Peyer's patch (tissue), 4 donors: ENCODE data around the gene FCF1. TPM values are rescaled to one million over a fixed set of nuclear protein-coding genes. Genes with fewer than 3 reads are reported as not detected.

ENCODE experiments used
- DNase-seq, 3 donors: peaks; one replicate each; pipeline ENCODE4 v3.0.0-alpha.2; 2017 to 2019
- H3K27ac ChIP-seq, 4 donors: fragments of 200-600 bp; sonication (generic); one replicate each; pipeline ENCODE4 v1.5.1; 2016 to 2019
- H3K27me3 ChIP-seq, 2 donors: fragments of 200-600 bp; sonication (generic); one replicate each; pipeline ENCODE4 v1.5.1; 2019
- H3K36me3 ChIP-seq, 3 donors: fragments of 200-600 bp; sonication (generic); one replicate each; pipeline ENCODE4 v1.5.1; 2016 to 2019
- H3K4me1 ChIP-seq, 4 donors: fragments of 200-600 bp; sonication (generic); one replicate each; pipeline ENCODE4 v1.5.1; 2016 to 2019
- H3K4me3 ChIP-seq, 4 donors: fragments of 200-600 bp; sonication (generic); 1 replicate in 3 of 4; 2 replicates in 1 of 4; pipeline ENCODE4 v1.5.1; 2016 to 2019; ENCODE audit warnings: mild to moderate bottlenecking in 1 of 4
- H3K9me3 ChIP-seq, 4 donors: fragments of 200-600 bp; sonication (generic); one replicate each; pipeline ENCODE4 v1.5.1; 2016 to 2019; ENCODE audit warnings: mild to moderate bottlenecking in 1 of 4
- CTCF ChIP-seq, 6 experiments: fragments of 450-650 bp in 4 of 6; fragments of 200-600 bp in 2 of 6; sonication (generic) in 1 of 6; IDR thresholded peaks; one replicate each; pipeline ENCODE4 v1.5.1; 2017 to 2019; ENCODE audit warnings: antibody characterized with exemption in 6 of 6, mild to moderate bottlenecking in 3 of 6, moderate library complexity in 1 of 6
- POLR2A ChIP-seq, 2 donors: fragments of 450-650 bp; IDR thresholded peaks; one replicate each; pipeline ENCODE4 v1.5.1; 2017; ENCODE audit warnings: antibody characterized with exemption in 2 of 2, mild to moderate bottlenecking in 2 of 2, moderate library complexity in 2 of 2
- total RNA-seq, 4 donors: library from RNA; depleted of rRNA; stranded (reverse); fragments of >200 nt; gene quantifications; one replicate each; pipeline ENCODE4 v1.1.0, GENCODE V29; 2016

FCF1 gene
- total RNA-seq, 4 donors from 2014 or later = 7.5 to 31.4 (median 13.3) TPM

DNA sequence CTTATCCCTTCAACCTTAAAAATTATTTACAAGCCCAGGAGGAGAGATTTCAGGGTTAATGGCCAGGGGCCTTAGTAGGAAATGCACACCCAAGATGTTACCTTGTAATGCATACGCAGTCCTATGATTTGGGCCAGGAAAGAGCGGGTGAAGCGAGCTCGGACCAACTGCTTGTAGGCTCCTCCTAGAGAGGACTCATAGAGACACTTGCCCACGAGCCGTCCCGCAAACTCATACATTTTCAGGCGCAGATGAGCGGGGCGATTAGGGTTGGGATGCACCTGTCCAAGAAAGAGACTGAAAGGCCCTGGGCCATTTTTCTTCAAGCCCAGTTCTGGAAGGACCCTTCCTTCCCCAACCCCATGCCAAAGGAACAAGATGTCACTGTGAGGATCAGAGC is 43.1 kb upstream of the FCF1 start:
- Histone ChIP-seq H3K9me3 (no peaks in the 10 kb centered on the region), H3K4me3 (no peak overlapping the region), H3K4me1 (no peaks in the 10 kb centered on the region), H3K27ac (no peak overlapping the region), H3K36me3 (peaks cover 0 to 98% (median 0%) of the 10 kb centered on the region in 3 donors), H3K27me3 (no peaks in the 10 kb centered on the region)
- no peak for DNase-seq
- TF ChIP-seq POLR2A (IDR thresholded peaks at IDR 0.05) (no peak), CTCF (IDR thresholded peaks at IDR 0.05) (no peak)

DNA sequence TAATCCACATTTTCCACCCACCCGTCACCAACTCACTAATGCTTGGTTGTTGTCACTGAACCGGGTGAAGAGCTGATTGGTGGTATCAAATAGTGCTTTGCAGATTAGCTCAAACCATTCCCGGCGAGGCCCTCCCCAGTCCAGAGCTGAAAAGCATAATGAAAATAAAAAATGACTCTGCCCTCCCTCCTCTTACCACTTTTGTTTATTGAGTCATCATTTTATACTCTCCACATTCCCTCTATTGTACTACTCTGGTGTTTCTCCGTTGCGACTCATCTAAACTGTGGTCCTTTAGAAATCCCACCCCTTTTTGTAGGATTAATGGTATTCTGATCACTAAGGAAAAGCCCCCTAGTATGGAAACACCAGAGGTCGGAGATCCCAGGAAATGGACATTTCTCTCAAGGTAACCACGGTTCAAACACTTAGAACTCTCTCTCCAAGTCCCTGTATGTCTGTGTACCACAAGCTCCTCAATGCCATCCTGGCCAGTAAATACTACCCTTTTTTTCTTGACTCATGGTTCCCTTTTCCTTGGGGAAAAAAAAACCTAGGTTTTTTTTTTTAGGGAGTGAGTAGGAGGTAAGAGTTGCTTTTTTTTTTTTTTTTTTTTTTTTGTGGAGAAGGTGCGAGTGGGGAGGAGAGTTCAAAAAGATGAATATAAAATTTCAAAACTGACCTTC is 42.1 kb upstream of the FCF1 start:
- DNase-seq = no peak
- no peak for TF ChIP-seq CTCF (IDR thresholded peaks at IDR 0.05)
- TF ChIP-seq POLR2A (IDR thresholded peaks at IDR 0.05) = no peak
- H3K4me3 ChIP-seq = no peak overlapping the region
- H3K9me3 ChIP-seq = no peaks in the 10 kb centered on the region
- H3K27me3 ChIP-seq = no peaks in the 10 kb centered on the region
- no peak overlapping the region for H3K27ac ChIP-seq
- peaks cover 0 to 99% (median 0%) of the 10 kb centered on the region in 3 donors for H3K36me3 ChIP-seq
- no peaks in the 10 kb centered on the region for H3K4me1 ChIP-seq

DNA sequence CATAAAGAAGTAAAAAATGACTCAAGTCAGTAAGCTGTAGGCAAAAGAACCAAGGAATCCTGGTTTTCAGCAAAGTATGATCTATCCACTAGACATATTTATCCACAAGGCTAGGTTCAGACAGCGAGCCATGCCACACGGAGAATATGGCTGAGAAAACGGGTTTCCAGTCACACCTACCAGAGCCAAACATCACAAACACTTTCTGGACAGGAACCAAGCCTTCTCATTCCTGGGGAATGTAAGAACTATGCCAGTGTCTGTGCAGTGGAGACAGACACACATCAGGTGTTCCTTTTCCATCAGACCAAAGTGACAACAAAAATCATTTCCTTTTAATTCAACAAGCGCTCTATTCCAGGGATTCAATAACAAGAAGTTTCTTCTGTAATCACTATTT is 41.2 kb upstream of the FCF1 start:
- Histone ChIP-seq H3K4me3 (no peak overlapping the region), H3K27me3 (no peaks in the 10 kb centered on the region), H3K36me3 (peaks cover 0 to 99% (median 0%) of the 10 kb centered on the region in 3 donors), H3K4me1 (no peaks in the 10 kb centered on the region), H3K9me3 (no peaks in the 10 kb centered on the region), H3K27ac (no peak overlapping the region)
- no peak for TF ChIP-seq CTCF (IDR thresholded peaks at IDR 0.05)
- no peak for TF ChIP-seq POLR2A (IDR thresholded peaks at IDR 0.05)
- no peak for DNase-seq

DNA sequence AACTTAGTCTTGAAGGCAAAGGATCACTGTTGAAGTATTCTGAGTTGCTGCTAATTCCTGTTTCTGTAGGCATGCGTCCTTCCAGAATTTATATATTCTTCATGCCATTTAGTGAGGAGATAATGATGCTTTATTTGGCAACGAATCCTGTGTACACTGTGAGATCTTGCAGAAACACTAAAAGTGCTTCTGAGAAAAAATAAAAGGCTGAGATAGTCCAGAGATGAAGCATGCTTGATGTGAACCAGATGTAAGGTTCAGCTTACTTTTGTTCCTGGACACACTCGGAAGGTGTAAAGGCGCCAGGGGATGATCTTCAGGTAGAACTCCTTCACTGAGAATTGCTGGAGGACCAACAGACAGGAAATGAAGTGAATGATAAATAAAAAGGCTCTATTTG is 39.2 kb upstream of the FCF1 start:
- H3K4me3 ChIP-seq = no peak overlapping the region
- no peak overlapping the region for H3K27ac ChIP-seq
- no peak for DNase-seq
- TF ChIP-seq POLR2A (IDR thresholded peaks at IDR 0.05) (no peak), CTCF (IDR thresholded peaks at IDR 0.05) (no peak)
- H3K27me3 ChIP-seq = no peaks in the 10 kb centered on the region
- no peaks in the 10 kb centered on the region for H3K4me1 ChIP-seq
- peaks cover 0 to 84% (median 0%) of the 10 kb centered on the region in 3 donors for H3K36me3 ChIP-seq
- H3K9me3 ChIP-seq = no peaks in the 10 kb centered on the region

GRCh38 chr14:74675219-74675618 is 37.7 kb upstream of the FCF1 start:
- Histone ChIP-seq H3K36me3 (peaks cover 0 to 74% (median 0%) of the 10 kb centered on the region in 3 donors), H3K9me3 (no peaks in the 10 kb centered on the region), H3K27ac (no peak overlapping the region), H3K4me3 (no peak overlapping the region), H3K27me3 (no peaks in the 10 kb centered on the region), H3K4me1 (no peaks in the 10 kb centered on the region)
- TF ChIP-seq POLR2A (IDR thresholded peaks at IDR 0.05) (no peak), CTCF (IDR thresholded peaks at IDR 0.05) (no peak)
- no peak for DNase-seq
